Measurements from ENCODE around the gene SIX1.

DNA sequence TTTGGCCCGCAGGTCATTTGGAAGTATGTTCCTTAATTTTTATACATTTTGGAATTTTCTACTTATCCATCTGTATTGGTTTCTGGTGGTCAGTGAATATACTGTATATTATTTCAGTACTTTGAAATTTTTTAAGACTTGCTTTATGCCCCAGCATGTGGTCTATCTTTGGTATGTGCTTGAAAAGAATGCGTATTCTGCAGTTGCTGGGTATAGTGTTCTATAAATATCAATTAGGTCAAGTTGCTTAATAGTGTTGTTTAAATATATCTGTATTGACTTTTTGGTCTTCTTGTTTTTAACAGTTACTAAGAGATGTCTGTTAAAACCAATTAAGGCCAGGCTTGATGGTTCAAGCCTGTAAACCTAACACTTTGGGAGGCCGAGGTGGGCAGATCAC is 21.7 kb upstream of the SIX1 start:
- TF ChIP-seq, protein P1, sequence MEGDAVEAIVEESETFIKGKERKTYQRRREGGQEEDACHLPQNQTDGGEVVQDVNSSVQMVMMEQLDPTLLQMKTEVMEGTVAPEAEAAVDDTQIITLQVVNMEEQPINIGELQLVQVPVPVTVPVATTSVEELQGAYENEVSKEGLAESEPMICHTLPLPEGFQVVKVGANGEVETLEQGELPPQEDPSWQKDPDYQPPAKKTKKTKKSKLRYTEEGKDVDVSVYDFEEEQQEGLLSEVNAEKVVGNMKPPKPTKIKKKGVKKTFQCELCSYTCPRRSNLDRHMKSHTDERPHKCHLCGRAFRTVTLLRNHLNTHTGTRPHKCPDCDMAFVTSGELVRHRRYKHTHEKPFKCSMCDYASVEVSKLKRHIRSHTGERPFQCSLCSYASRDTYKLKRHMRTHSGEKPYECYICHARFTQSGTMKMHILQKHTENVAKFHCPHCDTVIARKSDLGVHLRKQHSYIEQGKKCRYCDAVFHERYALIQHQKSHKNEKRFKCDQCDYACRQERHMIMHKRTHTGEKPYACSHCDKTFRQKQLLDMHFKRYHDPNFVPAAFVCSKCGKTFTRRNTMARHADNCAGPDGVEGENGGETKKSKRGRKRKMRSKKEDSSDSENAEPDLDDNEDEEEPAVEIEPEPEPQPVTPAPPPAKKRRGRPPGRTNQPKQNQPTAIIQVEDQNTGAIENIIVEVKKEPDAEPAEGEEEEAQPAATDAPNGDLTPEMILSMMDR (IDR thresholded peaks at IDR 0.05; ENCODE audit: insufficient read depth, low read depth, low read length) = no peak
- no peak for TF ChIP-seq EZH2 (IDR thresholded peaks at IDR 0.05; ENCODE audit: insufficient read depth, low read length)

Measured in astrocyte (in vitro differentiated cells and primary cell).